OCI-LY3 (cell line): ENCODE results near the gene ANKRD13D.

Experiments used
- H2AFZ ChIP-seq: fragments of 200-600, 300-600 bp; shearing (Covaris generic); 2 replicates; pipeline ENCODE4 v1.6.0; 2014; ENCODE audit warnings: antibody characterized with exemption, low read depth, low read length
- H3K27ac ChIP-seq: fragments of 200-600, 300-600 bp; sonication (generic); 2 replicates; pipeline ENCODE4 v1.5.1; 2014; ENCODE audit warnings: mild to moderate bottlenecking, low read length, moderate library complexity, mixed read lengths
- H3K27me3 ChIP-seq: fragments of 200-600, 300-600 bp; sonication (generic); 2 replicates; pipeline ENCODE4 v1.6.1; 2014; ENCODE audit warnings: low read depth, low read length, mixed read lengths
- H3K36me3 ChIP-seq: fragments of 200-600, 300-600 bp; sonication (generic); replicated peaks from 2 replicates; pipeline ENCODE3; 2014; ENCODE audit warnings: low read depth, low read length, mixed read lengths
- H3K4me1 ChIP-seq: fragments of 300-600, 200-600 bp; sonication (generic); 2 replicates; pipeline ENCODE4 v1.6.1; 2014; ENCODE audit warnings: low read length, mixed read lengths
- H3K4me2 ChIP-seq: fragments of 200-600, 300-600 bp; sonication (generic); 2 replicates; pipeline ENCODE4 v1.6.1; 2014; ENCODE audit warnings: low read length, mixed read lengths
- H3K4me3 ChIP-seq: fragments of 300-600, 200-600 bp; sonication (generic); 2 replicates; pipeline ENCODE4 v1.5.1; 2014; ENCODE audit warnings: antibody characterized with exemption, mild to moderate bottlenecking, low read length, moderate library complexity
- H3K79me2 ChIP-seq: fragments of 300-600, 200-600 bp; shearing (Covaris generic); 2 replicates; pipeline ENCODE4 v1.6.1; 2014; ENCODE audit warnings: mild to moderate bottlenecking, low read length, mixed read lengths
- H3K9ac ChIP-seq: fragments of 300-600, 200-600 bp; shearing (Covaris generic); 2 replicates; pipeline ENCODE4 v1.6.0; 2014; ENCODE audit warnings: mild to moderate bottlenecking, low read length, moderate library complexity
- H3K9me3 ChIP-seq: fragments of 200-600, 300-600 bp; shearing (Covaris generic); 2 replicates; pipeline ENCODE4 v1.6.1; 2014; ENCODE audit warnings: low read length, mixed read lengths; ENCODE audit not compliant: insufficient read depth
- H4K20me1 ChIP-seq: fragments of 200-600, 300-600 bp; sonication (generic); 2 replicates; pipeline ENCODE4 v1.6.1; 2016; ENCODE audit warnings: low read length, mixed read lengths; ENCODE audit not compliant: insufficient read depth
- EZH2phosphoT487 ChIP-seq: fragments of 200-600 bp; shearing (Covaris generic); IDR thresholded peaks from 2 replicates; pipeline ENCODE4 v1.6.1; 2018; ENCODE audit warnings: antibody characterized with exemption, mixed run types, low read depth
- TF ChIP-seq, protein P1 (sequence below): fragments of 200-600, 300-600 bp; sonication (generic); IDR thresholded peaks from 2 replicates; pipeline ENCODE4 v1.5.1; 2014; ENCODE audit warnings: antibody characterized with exemption, low read length, low read depth

Gene ANKRD13D

DNA sequence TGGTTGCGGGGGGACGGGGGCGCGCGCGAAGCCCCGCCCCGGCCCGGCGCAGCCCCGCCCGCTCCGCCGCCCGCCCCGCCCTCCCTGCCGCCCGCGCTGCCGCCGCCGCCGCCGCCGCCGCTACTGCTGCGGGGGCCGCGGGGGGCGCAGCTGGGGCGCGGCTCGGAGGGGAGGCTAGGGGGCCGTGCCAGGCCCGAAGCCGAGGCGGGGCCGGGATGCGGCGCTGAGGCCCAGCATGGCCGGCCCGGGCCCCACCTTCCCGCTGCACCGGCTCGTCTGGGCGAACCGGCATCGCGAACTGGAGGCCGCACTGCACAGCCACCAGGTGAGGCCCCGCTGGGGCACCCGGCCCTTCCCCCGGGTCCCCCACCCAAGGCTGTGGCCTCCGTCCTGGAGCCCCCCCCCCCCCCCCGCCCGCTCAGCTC, at the start of gene ANKRD13D:
TSS of gene ANKRD13D (plus strand) at position 78 of the 425 bp plus-strand sequence. CDS start at position 236, 158 bp downstream.
- H3K9me3 ChIP-seq: no peaks in the 10 kb centered on the region
- peak within 1 kb of the TSS; percentile 93 for H3K27ac ChIP-seq
- H4K20me1 ChIP-seq: no peaks in the 10 kb centered on the region
- peak within 1 kb of the TSS; percentile 93 for H3K4me2 ChIP-seq
- H3K36me3 ChIP-seq: peaks cover 56% of the 10 kb centered on the region
- H3K4me3 ChIP-seq: peak within 1 kb of the TSS; percentile 86
- 0 out of 2 replicates have a peak within 1 kb of the TSS, but pooled peaks have one; percentile 20 for H2AFZ ChIP-seq
- no peaks in the 10 kb centered on the region for H3K27me3 ChIP-seq
- H3K79me2 ChIP-seq: peaks cover 28% of the 10 kb centered on the region
- H3K4me1 ChIP-seq: peaks cover 22% of the 10 kb centered on the region
- peak within 1 kb of the TSS; percentile 97 for H3K9ac ChIP-seq
- TF ChIP-seq, protein P1, sequence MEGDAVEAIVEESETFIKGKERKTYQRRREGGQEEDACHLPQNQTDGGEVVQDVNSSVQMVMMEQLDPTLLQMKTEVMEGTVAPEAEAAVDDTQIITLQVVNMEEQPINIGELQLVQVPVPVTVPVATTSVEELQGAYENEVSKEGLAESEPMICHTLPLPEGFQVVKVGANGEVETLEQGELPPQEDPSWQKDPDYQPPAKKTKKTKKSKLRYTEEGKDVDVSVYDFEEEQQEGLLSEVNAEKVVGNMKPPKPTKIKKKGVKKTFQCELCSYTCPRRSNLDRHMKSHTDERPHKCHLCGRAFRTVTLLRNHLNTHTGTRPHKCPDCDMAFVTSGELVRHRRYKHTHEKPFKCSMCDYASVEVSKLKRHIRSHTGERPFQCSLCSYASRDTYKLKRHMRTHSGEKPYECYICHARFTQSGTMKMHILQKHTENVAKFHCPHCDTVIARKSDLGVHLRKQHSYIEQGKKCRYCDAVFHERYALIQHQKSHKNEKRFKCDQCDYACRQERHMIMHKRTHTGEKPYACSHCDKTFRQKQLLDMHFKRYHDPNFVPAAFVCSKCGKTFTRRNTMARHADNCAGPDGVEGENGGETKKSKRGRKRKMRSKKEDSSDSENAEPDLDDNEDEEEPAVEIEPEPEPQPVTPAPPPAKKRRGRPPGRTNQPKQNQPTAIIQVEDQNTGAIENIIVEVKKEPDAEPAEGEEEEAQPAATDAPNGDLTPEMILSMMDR: no peak
- no peak for TF ChIP-seq EZH2phosphoT487

DNA sequence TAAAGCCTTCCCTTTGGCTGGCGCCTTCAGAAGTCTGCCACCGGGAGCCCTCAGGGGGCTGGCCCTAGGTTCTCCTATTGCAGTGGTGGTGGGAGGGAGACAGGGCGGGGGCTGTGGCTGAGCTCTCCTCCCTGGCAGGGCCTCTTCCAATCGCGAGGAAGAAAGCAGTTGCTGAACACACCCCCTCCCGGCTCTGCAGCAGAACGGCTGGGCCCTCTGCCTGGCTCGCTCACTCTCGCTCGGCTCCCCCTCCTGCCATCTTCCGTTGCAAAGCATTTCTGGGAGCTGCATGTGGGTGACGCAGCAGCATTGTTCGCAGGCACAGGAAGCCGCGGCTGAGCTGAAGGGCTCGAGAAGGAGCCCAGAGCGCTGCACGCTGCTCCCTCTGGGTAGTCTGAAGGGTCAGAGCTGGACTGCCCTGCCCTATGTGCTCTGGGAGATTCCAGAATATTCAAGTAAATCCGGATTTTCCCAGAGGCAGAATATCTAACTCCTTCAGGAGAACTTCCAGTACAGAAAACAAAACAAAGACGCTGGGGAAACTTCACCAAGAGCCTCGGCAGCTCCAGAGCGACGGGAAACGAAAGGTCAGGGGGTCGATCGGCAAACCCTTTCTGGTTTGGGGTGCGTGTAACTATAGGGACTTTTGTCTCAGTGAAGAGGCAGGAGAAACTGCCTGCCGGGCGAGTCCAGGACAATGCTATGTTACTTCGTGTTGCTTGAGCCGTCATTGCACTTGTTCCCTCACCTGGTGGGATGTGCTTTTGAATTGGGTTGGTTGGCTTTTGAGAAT, 49.1 kb upstream of the ANKRD13D start:
- Histone ChIP-seq H3K4me3 (peak overlapping the region; percentile 82), H3K4me2 (peak overlapping the region; percentile 80), H3K36me3 (peaks cover 46% of the 10 kb centered on the region), H3K27me3 (no peaks in the 10 kb centered on the region), H3K9me3 (no peaks in the 10 kb centered on the region), H3K4me1 (peaks cover 37% of the 10 kb centered on the region), H4K20me1 (peaks cover 62% of the 10 kb centered on the region), H2AFZ (no peak overlapping the region), H3K27ac (peak overlapping the region; percentile 91), H3K9ac (peak overlapping the region; percentile 90), H3K79me2 (peaks cover 93% of the 10 kb centered on the region)
- TF ChIP-seq EZH2phosphoT487: no peak
- TF ChIP-seq, protein P1: no peak

DNA sequence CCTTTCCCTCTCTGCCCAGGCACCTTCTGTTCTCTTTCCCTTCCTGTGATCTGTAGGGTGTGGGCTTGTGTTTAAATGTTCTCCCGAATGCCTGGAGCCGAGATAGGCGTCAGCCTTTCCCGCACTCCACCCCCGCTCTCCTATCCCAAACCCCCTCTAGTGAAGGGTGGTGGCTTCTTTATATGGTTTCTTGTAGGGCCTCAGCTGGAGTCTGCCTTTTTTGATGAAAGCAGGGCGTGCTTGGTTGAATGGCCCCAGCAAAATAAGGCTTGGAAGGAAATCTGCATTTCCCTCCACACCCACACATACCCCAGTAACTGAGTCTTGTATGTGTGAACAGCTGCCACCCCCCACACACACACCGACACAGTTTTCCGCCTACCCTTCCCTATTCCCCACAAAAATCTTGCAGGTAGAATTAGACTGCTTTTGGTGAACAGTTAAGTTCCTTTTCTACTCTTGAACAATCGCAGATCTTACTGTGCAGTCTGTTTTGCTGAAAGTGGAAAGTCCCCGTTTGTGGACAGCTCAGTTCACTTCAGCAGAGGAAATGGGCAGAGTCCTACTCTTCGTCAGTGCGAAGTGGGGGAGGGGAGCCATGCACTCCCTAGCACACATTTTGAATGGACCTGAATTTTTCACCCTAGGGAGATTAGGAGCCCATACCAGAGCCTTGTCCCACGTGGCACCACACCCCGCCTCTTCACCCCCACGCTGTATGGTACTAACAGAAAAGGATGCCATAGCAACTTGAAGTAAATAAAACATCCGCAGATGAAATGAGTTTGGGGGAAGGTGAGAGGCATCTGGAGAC, 48.3 kb upstream of the ANKRD13D start:
- H3K9me3 ChIP-seq: no peaks in the 10 kb centered on the region
- TF ChIP-seq, protein P1: no peak
- no peak for TF ChIP-seq EZH2phosphoT487
- peaks cover 37% of the 10 kb centered on the region for H3K4me1 ChIP-seq
- H3K4me3 ChIP-seq: peak overlapping the region; percentile 82
- H3K9ac ChIP-seq: peak overlapping the region; percentile 90
- H2AFZ ChIP-seq: no peak overlapping the region
- peaks cover 97% of the 10 kb centered on the region for H3K79me2 ChIP-seq
- peaks cover 53% of the 10 kb centered on the region for H3K36me3 ChIP-seq
- peak overlapping the region; percentile 80 for H3K4me2 ChIP-seq
- H4K20me1 ChIP-seq: peaks cover 63% of the 10 kb centered on the region
- no peaks in the 10 kb centered on the region for H3K27me3 ChIP-seq
- H3K27ac ChIP-seq: peak overlapping the region; percentile 91

DNA sequence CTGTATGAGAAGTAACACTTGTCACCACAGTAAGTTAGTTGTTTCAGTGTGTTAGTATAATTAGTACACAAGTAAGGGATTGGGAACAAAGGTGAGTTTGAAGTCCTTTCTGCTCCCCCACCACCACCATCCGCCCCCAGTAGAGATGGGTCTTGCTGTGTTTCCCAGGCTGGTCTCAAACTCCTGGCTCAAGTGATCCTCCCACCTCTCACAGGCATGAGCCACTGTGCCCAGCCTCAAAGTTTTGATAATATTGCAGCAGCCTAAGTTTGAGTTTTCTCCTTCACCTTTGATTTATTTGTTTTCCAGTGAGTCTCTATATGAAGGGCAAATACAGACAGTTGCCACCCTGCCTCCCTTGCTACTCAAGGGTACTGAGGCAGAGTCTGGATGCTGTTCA, 46.6 kb upstream of the ANKRD13D start:
- peak overlapping the region; percentile 47 for H3K27ac ChIP-seq
- H3K4me3 ChIP-seq: peak overlapping the region; percentile 82
- peak overlapping the region; percentile 90 for H3K9ac ChIP-seq
- peaks cover 58% of the 10 kb centered on the region for H3K36me3 ChIP-seq
- H3K4me1 ChIP-seq: peaks cover 37% of the 10 kb centered on the region
- no peak overlapping the region for H2AFZ ChIP-seq
- H3K9me3 ChIP-seq: no peaks in the 10 kb centered on the region
- H3K79me2 ChIP-seq: peaks cover 92% of the 10 kb centered on the region
- TF ChIP-seq, protein P1: no peak
- no peak for TF ChIP-seq EZH2phosphoT487
- peaks cover 56% of the 10 kb centered on the region for H4K20me1 ChIP-seq
- peak overlapping the region; percentile 80 for H3K4me2 ChIP-seq
- no peaks in the 10 kb centered on the region for H3K27me3 ChIP-seq
